Nephron (organoid): Measurements from ENCODE around the gene PRKAB1.

Experiments used
- H3K27ac Mint-ChIP-seq, 3 experiments: 2 replicates each; pipeline ENCODE4 v1.8.0; 2020; ENCODE audit warnings: mixed read lengths in 3 of 3, mild to moderate bottlenecking in 2 of 3, moderate library complexity in 1 of 3
- H3K27me3 Mint-ChIP-seq: 2 replicates; pipeline ENCODE4 v1.8.0; 2021; ENCODE audit warnings: low read depth, mild to moderate bottlenecking, moderate library complexity, mixed read lengths
- H3K36me3 Mint-ChIP-seq: 2 replicates; pipeline ENCODE4 v1.8.0; 2020; ENCODE audit warnings: low read depth, mixed read lengths
- H3K4me1 Mint-ChIP-seq: 2 replicates; pipeline ENCODE4 v1.8.0; 2020; ENCODE audit warnings: mixed read lengths
- H3K4me3 Mint-ChIP-seq, 3 experiments: 2 replicates each; pipeline ENCODE4 v1.8.0; 2020; ENCODE audit warnings: mild to moderate bottlenecking in 3 of 3, mixed read lengths in 3 of 3, moderate library complexity in 2 of 3
- H3K9me3 Mint-ChIP-seq: 2 replicates; pipeline ENCODE4 v1.8.0; 2020; ENCODE audit warnings: mixed read lengths
- TF ChIP-seq, protein P1 (sequence below), 3 experiments: fragments of 200-600 bp; sonication (generic); IDR thresholded peaks; one replicate each; pipeline ENCODE4 v1.5.0; 2021; ENCODE audit warnings: antibody characterized with exemption in 3 of 3; ENCODE audit not compliant: unreplicated experiment in 3 of 3

PRKAB1 gene

DNA sequence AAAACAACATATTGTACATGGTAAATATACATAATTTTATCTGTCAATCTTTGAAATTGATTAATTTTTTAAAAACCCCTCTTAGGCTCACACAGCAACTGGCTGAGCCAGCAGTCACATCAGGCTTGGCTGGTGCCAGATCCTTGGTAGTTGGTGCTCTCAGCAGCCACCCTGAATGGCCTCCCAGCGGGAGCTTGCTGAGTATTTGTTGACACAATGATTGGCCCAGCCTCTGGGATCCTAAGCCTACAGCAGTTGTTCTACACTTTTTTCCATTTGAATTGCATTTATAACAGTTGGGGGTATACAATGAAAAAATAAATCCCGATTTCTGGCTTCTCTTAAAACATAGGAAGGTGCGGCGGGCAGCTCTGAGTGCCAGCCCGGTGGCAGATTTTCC lies 11.1 kb downstream of the PRKAB1 start:
- TF ChIP-seq, protein P1, sequence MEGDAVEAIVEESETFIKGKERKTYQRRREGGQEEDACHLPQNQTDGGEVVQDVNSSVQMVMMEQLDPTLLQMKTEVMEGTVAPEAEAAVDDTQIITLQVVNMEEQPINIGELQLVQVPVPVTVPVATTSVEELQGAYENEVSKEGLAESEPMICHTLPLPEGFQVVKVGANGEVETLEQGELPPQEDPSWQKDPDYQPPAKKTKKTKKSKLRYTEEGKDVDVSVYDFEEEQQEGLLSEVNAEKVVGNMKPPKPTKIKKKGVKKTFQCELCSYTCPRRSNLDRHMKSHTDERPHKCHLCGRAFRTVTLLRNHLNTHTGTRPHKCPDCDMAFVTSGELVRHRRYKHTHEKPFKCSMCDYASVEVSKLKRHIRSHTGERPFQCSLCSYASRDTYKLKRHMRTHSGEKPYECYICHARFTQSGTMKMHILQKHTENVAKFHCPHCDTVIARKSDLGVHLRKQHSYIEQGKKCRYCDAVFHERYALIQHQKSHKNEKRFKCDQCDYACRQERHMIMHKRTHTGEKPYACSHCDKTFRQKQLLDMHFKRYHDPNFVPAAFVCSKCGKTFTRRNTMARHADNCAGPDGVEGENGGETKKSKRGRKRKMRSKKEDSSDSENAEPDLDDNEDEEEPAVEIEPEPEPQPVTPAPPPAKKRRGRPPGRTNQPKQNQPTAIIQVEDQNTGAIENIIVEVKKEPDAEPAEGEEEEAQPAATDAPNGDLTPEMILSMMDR (IDR thresholded peaks at IDR 0.05; ENCODE audit: unreplicated experiment in 3 of 3) = no peak
- Mint-ChIP-seq H3K4me1 (peaks cover 12% of the 10 kb centered on the region), H3K4me3 (no peak overlapping the region)

DNA sequence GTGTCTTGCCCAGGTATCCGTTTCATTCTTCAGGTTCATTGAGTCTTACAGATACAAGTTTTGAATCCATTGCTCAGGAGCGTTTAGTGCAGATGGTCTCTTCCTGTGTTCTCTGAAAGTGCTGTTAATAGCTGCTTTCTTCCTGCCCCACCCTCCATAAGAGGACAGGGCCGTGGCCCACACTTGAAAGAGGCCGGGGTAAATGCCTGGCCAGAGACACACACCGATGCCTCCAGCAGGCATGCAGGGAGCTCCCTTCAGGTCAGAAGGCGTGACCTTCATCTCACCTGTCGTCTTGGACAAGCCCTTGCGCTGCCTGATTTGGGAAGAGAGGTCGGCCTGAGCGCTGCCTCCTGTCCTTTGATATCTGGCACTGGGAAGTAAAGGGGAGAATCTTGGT lies 11.6 kb downstream of the PRKAB1 start:
- Mint-ChIP-seq H3K27ac (peak overlapping the region in 1 of 3 experiments; percentile 96), H3K27me3 (no peaks in the 10 kb centered on the region), H3K36me3 (peaks cover 62% of the 10 kb centered on the region), H3K4me3 (no peak overlapping the region), H3K9me3 (no peaks in the 10 kb centered on the region), H3K4me1 (peaks cover 15% of the 10 kb centered on the region)
- TF ChIP-seq, protein P1 (IDR thresholded peaks at IDR 0.05; ENCODE audit: unreplicated experiment in 3 of 3) = no peak

More for the DNA sequence above, 11.1 kb downstream of the PRKAB1 start:
- Mint-ChIP-seq H3K27me3 (no peaks in the 10 kb centered on the region), H3K27ac (peak overlapping the region in 1 of 3 experiments; percentile 96), H3K9me3 (no peaks in the 10 kb centered on the region), H3K36me3 (peaks cover 66% of the 10 kb centered on the region)

DNA sequence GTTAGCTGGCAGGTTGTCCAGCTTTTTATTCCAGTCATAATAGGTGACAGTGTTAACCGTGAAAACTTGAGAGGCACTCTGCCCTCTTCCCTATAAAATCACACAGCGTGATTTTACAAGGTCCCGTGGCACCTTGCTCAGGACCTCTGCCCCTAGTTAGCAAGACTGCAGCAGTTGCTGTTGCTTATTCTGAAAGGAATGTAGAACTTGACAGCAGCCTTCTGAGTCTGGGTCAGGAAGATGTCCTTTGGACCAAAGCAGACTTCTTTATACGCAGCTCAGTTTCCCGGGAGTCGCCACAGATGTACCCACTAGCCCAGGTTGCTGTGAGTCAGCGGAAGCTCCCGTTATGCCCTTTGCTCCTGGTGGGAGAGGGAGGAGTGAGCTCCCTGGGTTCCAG lies 13.2 kb downstream of the PRKAB1 start:
- TF ChIP-seq, protein P1 (IDR thresholded peaks at IDR 0.05; ENCODE audit: unreplicated experiment in 3 of 3) = no peak
- H3K4me1 Mint-ChIP-seq = peaks cover 31% of the 10 kb centered on the region
- H3K9me3 Mint-ChIP-seq = no peaks in the 10 kb centered on the region
- H3K27ac Mint-ChIP-seq = peak overlapping the region; percentile 93 to 96 (median 94)
- H3K4me3 Mint-ChIP-seq = no peak overlapping the region
- H3K36me3 Mint-ChIP-seq = peaks cover 60% of the 10 kb centered on the region
- no peaks in the 10 kb centered on the region for H3K27me3 Mint-ChIP-seq

DNA sequence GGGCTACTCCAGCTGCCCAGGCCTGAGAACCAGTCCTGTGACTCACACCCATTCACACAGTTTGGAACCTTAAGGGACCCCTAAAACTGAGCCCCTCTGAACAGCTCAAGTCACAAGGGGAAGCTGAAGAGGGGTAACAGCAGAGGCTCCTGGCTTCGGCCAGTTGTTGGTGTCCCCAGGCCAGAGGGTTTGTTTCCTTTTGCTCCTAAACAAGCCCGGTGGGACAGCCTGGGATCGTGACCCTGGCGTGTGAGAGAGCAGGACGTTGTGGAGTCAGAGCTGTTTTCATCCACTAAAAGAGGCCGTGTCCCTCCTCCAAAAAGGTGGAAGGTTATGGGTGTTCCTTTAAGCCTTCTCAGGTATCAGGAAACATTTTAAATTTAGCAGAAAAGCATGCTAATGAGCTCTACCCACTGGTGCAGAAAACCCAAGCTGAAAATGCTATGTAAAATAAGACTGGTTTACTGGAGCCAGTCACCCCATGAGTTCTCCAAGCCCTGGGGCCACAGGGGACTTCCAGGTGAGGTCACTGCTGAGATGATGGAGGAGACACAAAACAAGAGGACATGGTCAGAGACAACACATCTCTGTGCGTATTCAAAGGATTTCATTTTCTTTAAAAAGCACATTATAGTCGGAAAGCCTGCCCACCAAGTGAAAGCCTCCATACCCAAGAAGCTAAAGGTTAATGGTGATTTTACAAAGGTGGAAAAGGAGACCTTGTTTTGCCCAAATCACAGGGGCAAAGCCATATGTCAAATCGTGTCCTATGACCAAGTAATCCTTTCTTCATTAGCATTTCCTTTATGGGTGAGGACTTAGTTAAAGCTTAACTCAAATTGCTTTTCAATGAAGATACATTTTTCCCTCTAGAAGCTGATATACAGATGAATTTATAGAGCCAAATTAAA lies 14.1 kb downstream of the PRKAB1 start:
- H3K9me3 Mint-ChIP-seq = no peaks in the 10 kb centered on the region
- H3K27ac Mint-ChIP-seq = peak overlapping the region; percentile 93 to 96 (median 94)
- H3K4me1 Mint-ChIP-seq = peaks cover 38% of the 10 kb centered on the region
- H3K36me3 Mint-ChIP-seq = peaks cover 60% of the 10 kb centered on the region
- TF ChIP-seq, protein P1 (IDR thresholded peaks at IDR 0.05; ENCODE audit: unreplicated experiment in 3 of 3) = no peak
- H3K27me3 Mint-ChIP-seq = no peaks in the 10 kb centered on the region
- H3K4me3 Mint-ChIP-seq = peak overlapping the region in 1 of 3 experiments; percentile 12

DNA sequence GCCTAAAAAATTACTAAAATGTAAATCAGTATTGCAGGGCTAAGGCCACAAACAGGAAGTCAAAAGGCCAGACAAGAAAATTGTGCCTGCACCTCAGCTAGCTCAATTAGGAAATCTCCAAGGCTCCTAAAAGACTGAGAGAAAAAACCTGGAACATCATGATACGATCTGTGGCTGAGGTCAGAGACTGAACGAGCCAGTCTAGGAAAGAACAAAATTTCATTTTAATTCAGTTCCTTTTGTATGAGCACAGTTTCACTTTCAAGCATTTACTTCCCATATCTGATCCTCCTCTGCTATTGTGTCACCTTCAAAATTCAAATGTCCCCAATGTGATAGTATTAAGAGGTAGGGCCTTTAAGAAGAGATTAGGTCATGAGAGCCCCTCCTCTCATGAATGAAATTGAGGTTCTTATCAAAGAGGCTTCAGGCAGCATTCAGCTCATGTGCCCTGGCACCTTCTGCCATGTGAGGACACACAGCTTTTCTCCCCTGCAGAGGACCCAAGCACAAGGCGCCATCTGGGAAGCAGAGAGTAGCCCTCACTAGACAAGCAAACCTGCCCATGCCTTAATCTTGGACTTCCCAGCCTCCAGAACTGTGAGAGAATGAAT lies 14.8 kb downstream of the PRKAB1 start:
- no peaks in the 10 kb centered on the region for H3K27me3 Mint-ChIP-seq
- H3K27ac Mint-ChIP-seq = peak overlapping the region; percentile 93 to 96 (median 94)
- peaks cover 62% of the 10 kb centered on the region for H3K36me3 Mint-ChIP-seq
- no peaks in the 10 kb centered on the region for H3K9me3 Mint-ChIP-seq
- H3K4me3 Mint-ChIP-seq = no peak overlapping the region
- peaks cover 43% of the 10 kb centered on the region for H3K4me1 Mint-ChIP-seq
- TF ChIP-seq, protein P1 (IDR thresholded peaks at IDR 0.05; ENCODE audit: unreplicated experiment in 3 of 3) = no peak
